ENCODE measurements around the gene COX8A.
"Not testable (repeated sequence)": the region's sequence is repeated elsewhere in the genome, so short reads cannot be mapped to it uniquely, and the experiment has no call there.

The COX8A gene

DNA sequence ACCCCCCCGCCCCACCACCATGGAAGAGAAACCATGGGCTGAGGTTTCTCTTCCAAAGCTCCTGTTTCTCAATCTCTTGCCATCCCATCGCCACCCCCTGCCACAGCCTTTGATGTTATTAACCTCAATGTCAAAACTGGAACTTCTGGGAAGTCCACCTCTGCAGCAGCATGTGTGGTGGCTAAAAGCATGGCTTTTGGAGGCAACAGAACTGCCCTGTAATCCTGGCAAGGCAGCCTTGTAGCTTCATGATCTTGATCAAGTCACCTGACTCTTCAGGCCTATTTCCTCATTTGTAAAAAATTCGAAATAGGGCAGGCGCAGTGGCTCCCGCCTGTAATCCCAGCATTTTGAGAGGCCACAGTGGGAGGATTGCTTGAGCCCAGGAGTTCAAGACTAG lies 3.5 kb upstream of the COX8A start:
- DNase-seq = no peak

DNA sequence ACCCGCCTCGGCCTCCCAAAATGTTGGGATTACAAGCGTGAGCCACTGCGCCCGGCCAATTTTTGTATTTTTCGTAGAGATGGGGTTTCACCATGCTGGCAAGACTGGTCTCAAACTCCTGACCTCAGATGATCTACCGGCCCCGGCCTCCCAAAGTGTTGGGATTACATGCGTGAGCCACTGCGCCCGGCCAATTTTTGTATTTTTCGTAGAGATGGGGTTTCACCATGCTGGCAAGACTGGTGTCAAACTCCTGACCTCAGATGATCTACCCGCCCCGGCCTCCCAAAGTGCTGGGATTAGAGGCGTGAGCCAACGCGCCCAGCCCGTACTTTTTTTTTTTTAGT lies 535 bp upstream of the COX8A start:
- not testable (repeated sequence) for DNase-seq

DNA sequence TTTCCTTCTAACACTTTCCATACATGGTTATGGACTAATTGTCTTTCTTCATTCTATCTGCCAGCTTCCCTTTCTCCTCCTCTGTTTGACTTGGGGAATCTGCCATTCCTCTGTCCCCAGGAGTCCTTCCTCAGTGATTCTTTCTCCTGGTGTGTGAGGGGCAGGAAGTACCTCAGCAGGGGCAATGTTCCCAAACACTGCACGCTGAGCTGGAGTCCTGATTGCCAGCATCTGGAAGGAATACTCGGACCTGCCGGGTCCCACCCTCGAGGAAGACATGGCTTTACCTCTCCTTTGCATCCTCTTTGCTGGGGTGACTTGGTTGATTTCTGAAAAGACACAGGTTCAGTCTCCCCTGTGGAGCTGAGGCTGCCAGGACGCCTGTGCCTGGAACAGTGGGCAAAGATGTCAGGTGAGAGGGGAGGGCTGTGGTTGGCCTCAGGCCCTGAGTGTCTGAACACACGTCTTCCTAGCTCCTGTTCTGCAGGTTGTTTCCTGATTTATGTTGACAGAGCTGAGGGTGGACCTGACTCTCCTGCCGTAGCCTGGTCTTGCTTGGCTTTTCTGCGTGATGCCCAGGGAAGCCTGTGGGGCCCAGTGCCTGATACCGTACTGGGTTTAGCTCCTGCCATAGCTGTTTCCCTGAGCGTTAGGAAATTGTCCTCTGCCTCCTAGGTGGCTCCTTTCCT lies 4.3 kb downstream of the COX8A start:
- DNase-seq = no peak

DNA sequence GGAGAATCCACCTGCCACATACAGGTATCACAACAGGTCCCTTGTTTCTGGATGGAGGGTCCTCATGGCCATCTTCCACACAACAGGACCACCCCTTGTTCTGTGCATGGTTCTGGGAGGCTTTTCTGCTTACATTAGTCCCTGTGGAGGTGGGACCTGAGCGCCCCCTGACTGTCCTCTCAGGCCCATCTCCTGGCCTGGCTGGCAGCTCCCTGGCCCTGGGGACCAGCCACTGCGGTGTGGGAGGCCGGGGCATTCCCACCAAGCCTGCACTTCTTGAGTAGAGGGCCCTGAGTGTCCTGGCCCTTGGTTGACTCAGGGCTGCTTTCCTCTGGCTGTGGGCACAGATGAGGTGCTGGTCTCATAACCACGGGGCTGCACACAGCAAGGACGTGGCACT lies 5.0 kb downstream of the COX8A start:
- DNase-seq = no peak

DNA sequence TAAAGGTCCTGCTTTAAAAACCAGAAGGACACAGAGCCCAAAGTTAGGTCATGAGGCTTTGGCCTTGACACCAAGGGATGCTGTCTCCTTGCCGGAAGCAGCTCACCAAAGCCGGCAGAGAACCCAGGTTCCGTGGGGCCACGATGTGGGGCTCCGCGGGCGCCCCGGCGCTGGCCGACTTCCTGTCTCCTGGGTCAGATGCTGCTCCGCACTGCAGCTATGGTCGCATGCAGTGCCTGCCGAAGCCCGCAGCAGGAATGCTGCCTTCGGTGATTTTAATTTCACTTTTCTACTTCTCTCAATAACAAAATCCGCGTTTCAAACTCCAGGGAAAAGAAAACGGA lies 11.4 kb downstream of the COX8A start:
- DNase-seq = no peak

DNA sequence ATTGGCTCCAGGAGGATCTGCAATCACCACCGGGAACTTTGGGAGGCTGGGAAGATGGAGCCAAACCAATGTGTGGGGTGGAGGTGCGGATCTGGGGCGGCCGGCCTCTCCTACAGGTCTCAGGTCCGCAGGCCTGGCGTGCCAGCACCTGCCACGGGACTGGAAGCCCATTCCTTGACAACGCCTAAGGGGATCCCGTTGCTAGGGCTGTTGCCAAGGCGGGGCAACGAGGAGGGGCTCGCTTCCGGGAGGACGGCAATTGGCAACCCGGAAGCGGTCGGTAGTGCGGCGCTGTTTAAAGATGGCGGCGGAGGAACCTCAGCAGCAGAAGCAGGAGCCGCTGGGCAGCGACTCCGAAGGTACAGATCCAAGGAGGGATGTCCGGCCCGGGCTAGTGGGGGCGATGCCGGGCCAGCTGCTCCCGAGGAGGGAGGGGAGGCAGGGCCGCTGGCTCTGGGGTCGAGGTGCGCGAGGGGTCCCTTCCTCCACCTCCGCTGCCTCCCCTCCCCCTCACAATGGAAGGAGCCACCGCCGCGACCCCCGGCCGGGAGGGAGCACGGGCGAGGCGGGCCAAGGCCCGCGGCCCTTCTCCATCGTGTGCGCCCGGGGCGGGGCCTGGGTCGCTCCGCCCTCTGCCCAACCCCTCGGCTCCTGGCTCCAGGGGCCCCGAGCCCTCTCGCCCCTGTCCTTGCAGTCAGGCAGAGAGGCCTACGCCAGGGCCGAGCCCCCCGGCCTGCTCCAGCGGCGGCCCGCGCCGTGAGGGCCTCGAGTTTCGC lies 11.9 kb downstream of the COX8A start, which contains the start of gene OTUB1:
Gene OTUB1, plus strand, starts transcription at position 283 of the 776 bp plus-strand sequence. Its CDS starts 19 bp downstream, at position 302.
- peak; percentile 86 for DNase-seq

DNA sequence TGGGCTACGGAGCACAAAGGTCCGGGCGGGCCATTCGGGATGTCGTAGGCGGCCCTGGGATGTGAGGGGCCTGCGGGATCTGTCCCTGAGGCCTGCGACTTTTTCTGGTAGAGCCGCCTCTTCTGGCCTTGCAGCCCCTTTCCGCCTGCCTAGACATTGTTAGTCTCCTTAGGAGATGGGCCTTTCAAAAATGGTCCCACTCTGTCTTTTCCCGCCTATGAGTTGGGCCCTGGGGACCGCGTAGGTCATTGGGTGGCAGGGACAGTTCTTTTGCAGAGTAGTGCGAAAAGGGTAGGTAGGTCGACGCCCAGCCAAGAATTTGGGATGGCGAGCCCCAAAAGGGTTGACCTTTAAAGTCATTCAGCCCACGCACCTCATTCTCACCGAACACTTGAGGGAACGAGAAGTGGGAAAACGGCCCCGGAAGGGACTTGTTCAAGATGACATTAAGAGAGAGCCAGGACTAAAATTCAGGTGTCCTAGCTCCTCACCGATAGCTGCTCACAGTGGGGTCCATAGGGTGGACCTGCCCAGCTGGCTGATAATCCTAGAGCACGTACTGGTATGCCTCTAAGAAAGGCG lies 12.6 kb downstream of the COX8A start:
- no peak for DNase-seq

DNA sequence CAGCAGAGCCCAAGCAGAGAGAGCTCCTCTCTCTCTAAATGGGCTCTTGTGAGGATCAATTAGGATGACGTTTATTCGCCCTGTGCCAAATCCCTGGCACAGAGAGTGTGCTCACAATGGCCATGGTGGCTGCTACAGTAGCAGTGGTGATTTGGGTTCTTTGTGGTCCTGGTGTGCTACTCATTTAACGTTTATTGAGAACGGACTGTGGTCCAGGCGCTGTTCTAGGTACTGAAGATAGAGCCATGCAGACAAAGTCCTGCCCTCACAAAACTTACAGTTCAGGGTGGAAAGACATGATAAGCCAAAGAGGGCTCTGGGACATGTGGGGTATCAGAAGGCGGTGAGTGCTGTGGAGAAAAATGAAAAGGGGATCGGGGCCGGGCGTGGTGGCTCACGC lies 17.1 kb downstream of the COX8A start:
- no peak for DNase-seq

DNA sequence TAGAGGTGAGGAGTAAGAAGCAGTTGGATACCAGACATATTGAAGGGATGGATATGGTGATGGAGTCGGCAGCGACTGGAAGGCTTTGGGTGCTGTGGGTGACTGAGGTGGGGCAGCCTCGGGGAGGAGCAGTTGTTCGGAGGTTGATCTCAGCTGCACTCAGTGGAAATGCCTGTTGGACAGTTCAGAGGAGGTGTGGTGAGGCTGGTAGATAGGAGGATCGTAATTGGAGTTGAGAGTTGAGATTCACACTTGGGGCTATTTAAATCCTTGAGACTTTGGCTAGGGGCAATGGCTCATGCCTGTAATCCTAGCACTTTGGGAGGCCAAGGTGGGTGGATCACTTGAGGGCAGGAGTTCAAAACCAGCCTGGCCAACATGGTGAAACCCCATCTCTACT lies 18.7 kb downstream of the COX8A start:
- no peak for DNase-seq

DNA sequence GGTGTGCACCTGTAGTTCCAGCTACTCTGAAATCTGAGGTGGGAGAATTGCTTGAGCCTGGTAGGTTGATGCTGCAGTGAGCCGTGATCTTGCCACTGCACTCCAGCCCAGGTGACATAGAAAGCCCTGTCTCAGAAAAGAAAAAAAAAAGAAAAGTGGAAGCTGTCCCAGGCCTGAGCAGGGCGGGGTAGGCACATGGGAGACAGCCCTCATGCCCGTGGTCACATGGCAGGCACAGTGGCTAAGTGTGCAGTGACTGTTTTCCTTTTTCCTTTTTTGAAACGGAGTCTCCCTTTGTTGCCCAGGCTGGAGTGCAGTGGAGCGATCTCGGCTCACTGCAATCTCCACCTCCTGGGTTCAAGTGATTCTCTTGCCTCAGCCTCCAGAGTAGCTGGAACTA lies 19.6 kb downstream of the COX8A start:
- DNase-seq = no peak

DNA sequence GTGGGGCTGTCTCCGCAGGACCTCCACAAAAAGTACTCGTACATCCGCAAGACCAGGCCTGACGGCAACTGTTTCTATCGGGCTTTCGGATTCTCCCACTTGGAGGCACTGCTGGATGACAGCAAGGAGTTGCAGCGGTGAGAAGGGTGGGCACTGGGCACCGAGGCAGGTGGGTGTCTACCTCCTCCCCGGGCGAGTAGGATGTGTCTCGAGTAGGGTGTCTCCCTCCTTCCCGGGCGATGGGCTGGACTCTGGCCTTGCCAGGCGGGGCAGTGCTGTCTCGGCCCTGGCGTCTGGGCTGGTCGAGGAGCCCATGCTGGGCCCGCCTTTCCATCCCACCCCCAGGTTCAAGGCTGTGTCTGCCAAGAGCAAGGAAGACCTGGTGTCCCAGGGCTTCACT lies 22.1 kb downstream of the COX8A start:
- DNase-seq = no peak

DNA sequence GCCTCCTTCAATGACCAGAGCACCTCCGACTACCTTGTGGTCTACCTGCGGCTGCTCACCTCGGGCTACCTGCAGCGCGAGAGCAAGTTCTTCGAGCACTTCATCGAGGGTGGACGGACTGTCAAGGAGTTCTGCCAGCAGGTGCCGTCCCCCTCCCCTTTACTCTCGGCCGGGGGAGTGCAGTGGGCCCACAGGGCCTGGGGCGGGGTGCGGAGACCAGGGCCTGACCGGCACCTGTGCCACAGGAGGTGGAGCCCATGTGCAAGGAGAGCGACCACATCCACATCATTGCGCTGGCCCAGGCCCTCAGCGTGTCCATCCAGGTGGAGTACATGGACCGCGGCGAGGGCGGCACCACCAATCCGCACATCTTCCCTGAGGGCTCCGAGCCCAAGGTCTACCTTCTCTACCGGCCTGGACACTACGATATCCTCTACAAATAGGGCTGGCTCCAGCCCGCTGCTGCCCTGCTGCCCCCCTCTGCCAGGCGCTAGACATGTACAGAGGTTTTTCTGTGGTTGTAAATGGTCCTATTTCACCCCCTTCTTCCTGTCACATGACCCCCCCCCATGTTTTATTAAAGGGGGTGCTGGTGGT lies 22.8 kb downstream of the COX8A start:
- no peak for DNase-seq

DNA sequence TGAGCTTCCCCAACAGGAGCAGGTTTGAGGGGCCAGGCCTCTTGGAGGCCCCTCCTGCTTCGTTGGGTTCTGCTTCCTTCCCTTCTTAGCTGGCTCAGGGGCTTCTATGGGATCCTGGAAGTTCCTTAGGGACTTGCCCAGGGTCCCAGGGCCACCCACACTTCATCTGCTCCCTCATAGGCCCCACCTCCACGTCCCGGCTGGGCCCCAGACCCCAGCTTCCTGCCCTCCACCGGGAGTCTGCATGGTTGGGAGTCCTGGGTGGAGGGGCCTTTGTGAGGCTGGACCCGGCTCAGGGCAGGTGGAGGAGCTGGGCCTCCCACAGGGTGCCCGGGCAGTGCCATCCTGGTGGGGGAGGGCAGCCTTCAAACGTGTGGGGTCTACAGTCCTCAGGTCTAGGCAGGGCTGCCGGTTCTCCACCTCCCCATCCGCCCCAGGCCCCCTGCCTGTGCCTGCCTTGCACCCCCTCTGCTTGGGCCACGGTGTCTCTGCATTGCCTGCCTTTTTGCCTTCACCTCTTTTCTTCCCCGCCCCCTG lies 23.4 kb downstream of the COX8A start:
- no peak for DNase-seq

DNA sequence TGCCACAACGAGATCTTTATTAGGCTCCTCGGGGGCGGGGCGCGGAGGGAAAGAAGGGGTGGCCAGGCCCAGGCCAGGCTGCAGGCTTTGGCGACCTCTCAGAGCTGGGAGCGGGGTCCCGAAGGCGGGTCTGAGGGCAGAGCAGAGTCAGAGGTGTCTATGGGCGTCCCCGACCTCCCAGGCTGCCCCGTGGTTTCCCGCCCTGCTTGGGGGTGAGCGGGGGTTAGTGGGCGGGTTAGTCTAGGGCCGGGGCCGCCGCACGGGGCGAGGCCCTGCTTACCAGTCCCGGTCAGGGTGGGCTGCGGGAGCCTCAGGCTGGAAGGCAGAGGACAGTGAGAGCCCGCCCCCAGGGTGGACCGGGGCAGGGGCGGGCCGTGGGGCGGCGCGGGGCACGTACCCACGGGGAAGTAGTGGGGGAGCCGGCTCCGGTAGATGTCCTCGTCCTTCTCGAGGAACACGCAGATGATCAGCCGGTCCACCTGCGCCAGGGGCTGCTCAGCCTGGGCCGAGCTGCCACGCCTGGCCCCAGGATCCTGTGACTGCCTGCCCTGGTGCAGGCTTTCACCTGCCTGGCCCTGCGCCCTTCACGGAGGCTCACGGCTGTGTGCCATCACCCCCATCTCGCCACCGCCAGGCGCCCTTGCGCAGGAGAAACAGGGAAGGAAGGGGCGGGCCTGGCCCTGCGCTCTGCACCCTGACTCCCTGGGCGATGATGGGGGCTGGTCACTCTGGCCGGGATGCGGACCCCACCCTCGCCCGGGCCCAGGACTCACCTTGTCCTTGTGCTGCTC lies 24.3 kb downstream of the COX8A start:
- no peak for DNase-seq

DNA sequence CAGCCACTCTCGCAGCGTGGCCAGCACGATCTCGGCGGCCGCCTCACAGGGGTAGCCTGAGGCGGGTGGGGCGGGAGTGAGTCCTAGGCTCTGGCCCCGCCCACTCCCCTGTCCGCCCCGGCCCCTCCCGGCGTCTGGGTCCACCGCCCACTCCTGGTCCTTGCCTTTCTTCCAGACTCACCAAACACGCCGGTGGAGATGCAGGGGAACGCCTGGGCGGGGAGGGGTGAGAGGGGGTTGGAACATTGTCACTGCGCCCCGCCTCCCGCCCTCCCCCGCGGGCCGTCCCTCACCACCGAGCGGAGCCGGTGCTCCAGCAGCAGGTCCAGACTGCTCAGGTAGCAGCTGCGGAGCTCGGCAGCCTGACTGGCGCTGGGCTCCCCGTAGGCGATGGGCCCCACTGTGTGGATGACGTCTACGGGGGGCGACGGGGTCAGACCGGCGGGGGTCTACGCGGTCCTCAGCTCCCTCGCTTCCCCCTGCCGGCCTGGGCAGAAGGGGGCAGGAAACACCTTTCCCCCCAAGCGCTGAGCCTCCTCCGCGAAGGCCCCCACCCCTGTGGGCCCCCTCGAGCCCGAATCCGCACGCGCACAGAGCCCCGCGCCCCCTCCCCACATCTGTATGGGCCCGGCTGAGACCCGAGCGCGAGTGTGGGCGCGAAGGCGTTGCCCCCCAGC lies 25.1 kb downstream of the COX8A start:
- DNase-seq = peak; percentile 40

DNA sequence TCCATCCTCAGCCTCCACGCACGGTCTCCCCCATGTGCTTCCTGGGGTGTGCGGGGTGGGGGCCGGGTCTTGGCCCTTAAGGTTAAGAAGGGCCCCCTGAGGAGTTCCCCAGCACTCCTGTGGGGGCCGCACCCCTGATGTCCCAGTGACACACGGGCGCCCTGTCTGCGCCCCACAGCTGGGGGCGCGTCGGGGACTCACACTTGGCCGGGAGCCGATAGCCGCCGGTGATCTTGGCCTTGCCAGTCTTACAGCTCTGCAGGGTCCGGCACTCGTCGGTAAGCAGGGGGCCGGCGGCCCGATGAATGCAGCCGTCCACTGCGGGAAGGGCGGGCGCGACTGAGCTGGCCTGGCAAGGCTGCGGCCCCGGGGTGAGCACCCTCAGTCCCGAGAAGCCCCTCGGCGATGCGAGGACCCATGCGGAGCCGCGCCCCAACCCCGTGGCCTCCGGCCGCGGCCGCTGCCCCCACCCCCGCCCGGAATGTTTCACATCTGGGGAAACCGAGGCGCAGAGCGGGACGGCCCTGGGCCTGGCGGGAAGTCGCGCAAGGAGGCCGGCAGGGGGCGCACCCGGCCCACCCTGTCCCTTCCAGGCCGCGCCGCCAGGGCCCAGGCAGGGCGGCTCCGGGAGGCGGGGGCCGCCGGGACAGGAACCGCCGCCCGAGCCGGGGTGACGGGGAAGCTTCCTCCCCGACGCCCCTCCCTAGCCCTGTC lies 25.8 kb downstream of the COX8A start:
- peak; percentile 65 for DNase-seq

DNA sequence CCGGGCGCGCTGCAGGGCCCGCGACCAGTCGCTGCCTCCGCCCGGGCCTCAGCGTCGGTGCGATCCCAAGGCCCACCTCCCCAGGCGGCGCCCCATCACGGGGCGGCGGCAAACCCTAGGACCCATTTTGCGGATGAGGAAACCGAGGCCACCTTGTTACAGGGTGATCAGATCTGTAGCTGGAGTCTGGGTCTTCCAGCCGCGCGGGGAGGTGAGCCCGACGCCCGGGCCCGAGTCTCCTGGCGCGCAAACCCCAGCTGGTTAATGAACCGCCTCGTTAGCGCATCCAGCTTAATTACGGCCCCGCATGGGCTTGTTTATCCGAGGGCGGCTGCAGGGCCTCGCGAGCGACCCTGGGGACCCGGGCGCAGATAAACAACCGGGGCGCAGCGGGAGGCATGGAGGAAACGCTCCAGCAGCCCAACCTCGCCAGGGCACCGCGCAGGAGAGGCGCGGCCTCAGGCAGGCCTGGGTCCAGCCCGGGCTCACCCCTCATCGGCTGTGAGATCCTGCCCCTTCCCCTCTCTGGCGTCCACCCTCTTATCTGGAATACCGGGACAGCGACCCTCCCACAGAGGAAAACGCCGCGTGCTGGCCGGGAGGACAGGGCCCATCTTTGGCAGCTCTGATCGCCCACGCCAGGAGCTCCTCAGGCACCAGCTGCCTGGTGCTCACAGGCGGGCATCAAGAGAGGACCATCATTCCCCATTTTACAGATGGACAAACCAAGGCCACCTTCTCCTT lies 26.5 kb downstream of the COX8A start:
- no peak for DNase-seq

DNA sequence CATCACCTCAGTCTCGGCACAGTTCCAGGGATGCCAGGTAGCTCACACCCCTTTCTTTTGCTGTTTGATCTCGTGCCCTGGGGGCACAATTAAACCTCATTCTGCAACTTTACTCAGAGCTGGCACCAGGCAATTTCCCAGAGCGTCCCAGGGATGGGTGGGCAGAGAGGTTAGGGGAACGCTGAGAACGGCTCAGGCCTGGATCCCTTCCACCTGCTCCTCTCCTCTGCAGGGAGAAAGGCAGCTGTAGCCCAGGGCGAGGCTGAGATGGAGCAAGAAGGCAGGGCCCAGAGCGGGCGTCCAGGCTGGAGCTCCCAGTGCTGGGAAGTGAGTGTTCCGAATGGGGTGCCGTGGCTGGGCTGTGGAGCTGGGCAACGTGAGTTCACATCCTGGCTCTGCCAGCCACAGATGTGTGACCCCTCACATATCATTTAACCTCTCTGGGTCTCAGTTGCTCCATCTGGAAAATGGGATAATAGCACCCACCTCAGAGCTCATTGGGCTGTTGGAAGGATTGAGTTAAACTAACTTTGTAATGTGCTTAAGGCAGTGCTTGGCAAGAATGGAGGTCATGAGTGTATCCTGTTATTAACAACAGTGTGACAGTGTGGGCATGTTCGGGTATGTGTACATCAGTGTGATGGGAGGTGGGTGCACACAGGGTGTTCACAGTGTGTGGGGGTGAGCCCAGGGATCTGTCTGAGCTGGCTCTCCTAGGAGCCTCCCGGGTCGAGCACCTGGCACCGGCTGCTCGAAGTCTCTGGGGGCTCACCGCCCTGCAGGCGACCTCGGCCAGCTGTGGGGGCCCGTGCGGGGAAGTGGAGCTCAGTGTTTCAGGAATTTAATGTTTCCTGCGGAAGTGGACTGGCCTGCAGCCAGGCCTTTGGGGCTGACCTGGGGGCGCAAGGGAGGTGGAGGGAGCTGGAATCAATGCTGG lies 27.3 kb downstream of the COX8A start:
- DNase-seq = peak; percentile 55

DNA sequence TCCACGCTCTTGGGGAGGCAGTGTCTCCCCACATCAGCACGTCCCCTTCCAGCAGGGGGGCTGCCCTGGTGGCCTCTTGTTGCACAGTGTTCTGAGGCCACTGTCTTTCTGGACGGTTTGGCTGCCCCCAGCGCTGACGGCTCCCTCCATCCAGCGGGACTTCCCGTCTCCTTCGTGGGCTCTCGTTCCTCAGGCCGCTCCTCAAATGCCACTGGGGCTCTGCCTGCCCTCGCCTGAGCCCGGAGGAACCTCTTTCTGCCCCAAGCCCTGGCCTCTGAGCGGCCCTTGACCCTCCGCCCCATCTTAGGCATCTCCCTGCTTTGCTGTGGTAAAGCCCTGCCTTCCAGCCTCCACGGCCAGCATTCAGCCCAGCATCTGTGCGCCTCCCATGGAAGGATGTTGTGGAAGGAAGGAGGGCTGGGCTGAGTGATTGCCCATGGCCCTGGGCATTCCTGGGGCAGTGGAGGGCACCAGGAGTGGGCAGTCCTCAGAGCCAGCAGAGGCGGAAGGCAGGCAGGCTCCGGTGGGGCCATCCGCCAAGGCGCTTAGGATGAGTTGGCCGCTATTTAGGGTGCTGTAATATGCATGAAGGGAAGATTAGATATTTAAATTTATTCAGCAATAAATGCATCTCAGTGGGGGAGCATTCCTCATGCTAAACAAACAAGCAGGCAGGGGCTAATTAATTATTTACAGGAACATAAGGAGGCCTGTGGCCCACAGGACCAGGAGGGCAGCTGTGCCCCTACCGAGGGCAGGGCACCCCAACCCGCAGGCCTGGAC lies 29.6 kb downstream of the COX8A start:
- no peak for DNase-seq
